ENCODE data around the gene PLXNA4.

PLXNA4 gene

DNA sequence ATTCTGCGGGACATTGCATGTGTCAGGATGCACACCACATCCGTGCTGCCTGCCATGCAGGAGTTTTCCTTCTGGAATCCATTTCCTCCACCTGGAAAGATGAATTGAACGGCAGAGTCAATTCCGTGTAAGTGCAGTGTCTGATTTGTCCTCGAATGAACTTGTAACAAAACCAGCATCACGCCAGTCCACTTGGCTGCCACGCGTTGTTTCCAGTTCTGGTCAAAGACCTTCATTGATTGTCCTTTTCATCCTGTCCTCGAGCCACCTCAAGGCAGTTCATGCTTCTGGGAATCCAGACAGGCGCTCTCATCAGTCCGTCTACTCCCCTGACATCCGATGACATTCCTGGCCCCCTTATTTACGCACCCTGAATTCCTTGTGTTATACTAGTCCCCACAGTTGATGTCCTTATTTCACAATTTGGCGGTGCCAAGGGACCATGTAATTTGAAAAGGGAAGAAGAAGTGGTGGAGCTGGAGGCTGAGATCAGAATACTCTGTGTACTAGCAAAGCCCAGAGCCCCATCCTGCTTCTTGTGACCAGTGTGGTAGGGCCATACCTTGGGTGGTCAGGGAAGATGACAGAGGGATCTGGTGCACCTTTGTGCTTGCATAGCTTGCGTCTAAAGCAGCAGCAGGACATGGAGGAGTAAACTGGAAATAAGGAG lies 502.2 kb downstream of the PLXNA4 start:
- no peak overlapping the region for H3K27ac ChIP-seq (ENCODE audit: low read depth, low read length)
- H3K9me2 ChIP-seq (replicated peaks; ENCODE audit: control insufficient read depth, low read length): no peaks in the 10 kb centered on the region
- no peaks in the 10 kb centered on the region for H3K79me2 ChIP-seq (ENCODE audit: control insufficient read depth, low read length)
- H3K4me1 ChIP-seq (ENCODE audit: control insufficient read depth, low read length): no peaks in the 10 kb centered on the region
- H3K27me3 ChIP-seq (ENCODE audit: control insufficient read depth, low read length): no peaks in the 10 kb centered on the region
- TF ChIP-seq, protein P1, sequence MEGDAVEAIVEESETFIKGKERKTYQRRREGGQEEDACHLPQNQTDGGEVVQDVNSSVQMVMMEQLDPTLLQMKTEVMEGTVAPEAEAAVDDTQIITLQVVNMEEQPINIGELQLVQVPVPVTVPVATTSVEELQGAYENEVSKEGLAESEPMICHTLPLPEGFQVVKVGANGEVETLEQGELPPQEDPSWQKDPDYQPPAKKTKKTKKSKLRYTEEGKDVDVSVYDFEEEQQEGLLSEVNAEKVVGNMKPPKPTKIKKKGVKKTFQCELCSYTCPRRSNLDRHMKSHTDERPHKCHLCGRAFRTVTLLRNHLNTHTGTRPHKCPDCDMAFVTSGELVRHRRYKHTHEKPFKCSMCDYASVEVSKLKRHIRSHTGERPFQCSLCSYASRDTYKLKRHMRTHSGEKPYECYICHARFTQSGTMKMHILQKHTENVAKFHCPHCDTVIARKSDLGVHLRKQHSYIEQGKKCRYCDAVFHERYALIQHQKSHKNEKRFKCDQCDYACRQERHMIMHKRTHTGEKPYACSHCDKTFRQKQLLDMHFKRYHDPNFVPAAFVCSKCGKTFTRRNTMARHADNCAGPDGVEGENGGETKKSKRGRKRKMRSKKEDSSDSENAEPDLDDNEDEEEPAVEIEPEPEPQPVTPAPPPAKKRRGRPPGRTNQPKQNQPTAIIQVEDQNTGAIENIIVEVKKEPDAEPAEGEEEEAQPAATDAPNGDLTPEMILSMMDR (IDR thresholded peaks at IDR 0.05; ENCODE audit: low read depth, low read length, poor library complexity, severe bottlenecking): no peak
- TF ChIP-seq EZH2phosphoT487 (IDR thresholded peaks at IDR 0.05; ENCODE audit: borderline replicate concordance, low read length): no peak
- peaks cover 10% of the 10 kb centered on the region; the same call in 1 of the 2 replicates for H3K9me3 ChIP-seq (ENCODE audit: control insufficient read depth, insufficient read depth, low read length)
- no peaks in the 10 kb centered on the region for H3K36me3 ChIP-seq (ENCODE audit: control insufficient read depth, low read length)
- H3K4me2 ChIP-seq (ENCODE audit: low read length): no peak overlapping the region
- H3K4me3 ChIP-seq (ENCODE audit: low read length): no peak overlapping the region
- H4K20me1 ChIP-seq (ENCODE audit: control insufficient read depth, insufficient read depth, low read depth, low read length): no peaks in the 10 kb centered on the region
- no peaks in the 10 kb centered on the region for H3F3A ChIP-seq (ENCODE audit: control insufficient read depth, insufficient read depth)

Measured in DOHH2 (cell line).